ENCODE data around the gene PLAC1.

PLAC1 gene

GRCh38 chrX:134669378-134670098, 11.3 kb upstream of the PLAC1 start:
- no peak overlapping the region for H3K27ac ChIP-seq
- H3K27me3 ChIP-seq (ENCODE audit: insufficient read depth, low read depth) = no peaks in the 10 kb centered on the region
- no peak overlapping the region for H2AFZ ChIP-seq (ENCODE audit: low read depth)
- H3K9ac ChIP-seq = no peak overlapping the region
- H3K36me3 ChIP-seq (ENCODE audit: insufficient read depth) = no peaks in the 10 kb centered on the region
- no peaks in the 10 kb centered on the region for H3K79me2 ChIP-seq (ENCODE audit: insufficient read depth, low read depth)
- H3K4me2 ChIP-seq = no peak overlapping the region
- no peak for TF ChIP-seq CTCF (conservative IDR thresholded peaks at IDR 0.05; ENCODE audit: low read depth, low read length)
- no peak overlapping the region for H3K4me3 ChIP-seq (IDR thresholded peaks at IDR 0.05; ENCODE audit: insufficient read depth, low read depth, low read length)
- H3K4me1 ChIP-seq (ENCODE audit: low read depth, poor library complexity, severe bottlenecking) = no peaks in the 10 kb centered on the region
- H4K20me1 ChIP-seq (ENCODE audit: insufficient read depth) = no peaks in the 10 kb centered on the region

- H3K4me1 ChIP-seq (ENCODE audit: low read depth, poor library complexity, severe bottlenecking) = no peaks in the 10 kb centered on the region
- H2AFZ ChIP-seq (ENCODE audit: low read depth) = no peak overlapping the region
- no peak overlapping the region for H3K4me2 ChIP-seq
- H3K9ac ChIP-seq = no peak overlapping the region
- H3K27me3 ChIP-seq (ENCODE audit: insufficient read depth, low read depth) = no peaks in the 10 kb centered on the region
- H3K4me3 ChIP-seq (IDR thresholded peaks at IDR 0.05; ENCODE audit: insufficient read depth, low read depth, low read length) = no peak overlapping the region
- H4K20me1 ChIP-seq (ENCODE audit: insufficient read depth) = no peaks in the 10 kb centered on the region
- H3K27ac ChIP-seq = no peak overlapping the region
- no peaks in the 10 kb centered on the region for H3K36me3 ChIP-seq (ENCODE audit: insufficient read depth)
- no peaks in the 10 kb centered on the region for H3K79me2 ChIP-seq (ENCODE audit: insufficient read depth, low read depth)
- TF ChIP-seq CTCF (conservative IDR thresholded peaks at IDR 0.05; ENCODE audit: low read depth, low read length) = no peak
Measured at GRCh38 chrX:134664202-134664601, 5.9 kb upstream of the PLAC1 start.

GRCh38 chrX:134661295-134661694, 3.0 kb upstream of the PLAC1 start:
- H4K20me1 ChIP-seq (ENCODE audit: insufficient read depth) = no peaks in the 10 kb centered on the region
- H3K27me3 ChIP-seq (ENCODE audit: insufficient read depth, low read depth) = no peaks in the 10 kb centered on the region
- no peaks in the 10 kb centered on the region for H3K4me1 ChIP-seq (ENCODE audit: low read depth, poor library complexity, severe bottlenecking)
- no peak overlapping the region for H3K4me3 ChIP-seq (IDR thresholded peaks at IDR 0.05; ENCODE audit: insufficient read depth, low read depth, low read length)
- TF ChIP-seq CTCF (conservative IDR thresholded peaks at IDR 0.05; ENCODE audit: low read depth, low read length) = no peak
- H3K27ac ChIP-seq = no peak overlapping the region
- no peaks in the 10 kb centered on the region for H3K36me3 ChIP-seq (ENCODE audit: insufficient read depth)
- no peak overlapping the region for H2AFZ ChIP-seq (ENCODE audit: low read depth)
- no peak overlapping the region for H3K4me2 ChIP-seq
- no peaks in the 10 kb centered on the region for H3K79me2 ChIP-seq (ENCODE audit: insufficient read depth, low read depth)
- H3K9ac ChIP-seq = no peak overlapping the region

- no peaks in the 10 kb centered on the region for H3K79me2 ChIP-seq (ENCODE audit: insufficient read depth, low read depth)
- no peak overlapping the region for H3K4me2 ChIP-seq
- H3K9ac ChIP-seq = no peak overlapping the region
- H3K4me3 ChIP-seq (IDR thresholded peaks at IDR 0.05; ENCODE audit: insufficient read depth, low read depth, low read length) = no peak overlapping the region
- no peak overlapping the region for H2AFZ ChIP-seq (ENCODE audit: low read depth)
- H3K4me1 ChIP-seq (ENCODE audit: low read depth, poor library complexity, severe bottlenecking) = no peaks in the 10 kb centered on the region
- H3K27me3 ChIP-seq (ENCODE audit: insufficient read depth, low read depth) = no peaks in the 10 kb centered on the region
- TF ChIP-seq CTCF (conservative IDR thresholded peaks at IDR 0.05; ENCODE audit: low read depth, low read length) = no peak
- H3K27ac ChIP-seq = no peak overlapping the region
- no peaks in the 10 kb centered on the region for H3K36me3 ChIP-seq (ENCODE audit: insufficient read depth)
- no peaks in the 10 kb centered on the region for H4K20me1 ChIP-seq (ENCODE audit: insufficient read depth)
Measured at GRCh38 chrX:134660627-134661026, 2.4 kb upstream of the PLAC1 start.
